K562 (cell line): ENCODE data around the gene CTAG1B.

Source experiments
- MYC ChIP-seq, 2 experiments: fragments of 250-450 bp in 1 of 2; sonication (Bioruptor Pico) in 1 of 2; IDR thresholded peaks; 2 replicates each; pipeline versions ENCODE4 v1.5.1 to v1.6.1; 2012 to 2021; ENCODE audit warnings: low read depth in 2 of 2, borderline replicate concordance in 1 of 2, improper control_type of control experiment in 1 of 2, low read length in 1 of 2, mild to moderate bottlenecking in 1 of 2, moderate library complexity in 1 of 2
- ZZZ3 ChIP-seq: fragments of 450-650 bp; IDR thresholded peaks from 2 replicates; pipeline ENCODE4 v1.6.1; 2016; ENCODE audit warnings: antibody characterized with exemption, mild to moderate bottlenecking, moderate library complexity

DNA sequence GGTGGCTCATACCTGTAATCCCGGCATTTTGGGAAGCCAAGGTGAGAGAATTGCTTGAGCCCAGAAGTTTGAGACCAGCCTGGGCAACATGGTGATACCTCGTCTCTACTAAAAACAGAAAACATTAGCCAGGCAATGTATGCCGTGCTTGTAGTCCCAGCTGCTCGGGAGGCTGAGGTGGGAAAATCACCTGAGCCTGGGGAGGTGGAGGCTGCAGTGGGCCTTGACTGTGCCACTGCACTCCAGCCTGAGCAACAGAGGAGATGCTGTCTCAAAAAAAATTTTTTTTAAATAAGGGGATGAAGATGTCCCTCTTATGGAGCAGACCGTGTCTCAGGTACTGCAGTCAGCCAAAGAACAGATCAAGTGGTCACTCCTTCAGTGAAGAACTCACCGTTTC is 13.5 kb downstream of the CTAG1B start:
- TF ChIP-seq ZZZ3, result no peak
- no peak for TF ChIP-seq MYC (IDR thresholded peaks at IDR 0.05; ENCODE audit: low read depth, low read length)
- no peak for TF ChIP-seq MYC (CRISPR knock-in tag; IDR thresholded peaks at IDR 0.05; ENCODE audit: borderline replicate concordance, low read depth)
